H1 (cell line): ENCODE measurements around the gene CXCR4. TPM values are rescaled to one million over a fixed set of nuclear protein-coding genes. Genes with fewer than 3 reads are reported as not detected.

Source experiments
- CTCF ChIA-PET: fragments of 300-600 bp; sonication (Branson Sonifier 250); formaldehyde crosslinking; loops from one replicate; lab custom pipeline; 2021; ENCODE audit not compliant: partially characterized antibody; lab: Charles Lee
- POLR2A ChIA-PET: fragments of 300-600 bp; sonication (Branson Sonifier 250); formaldehyde crosslinking; loops from one replicate; lab custom pipeline; 2021; ENCODE audit warnings: inconsistent platforms; ENCODE audit not compliant: partially characterized antibody; lab: Charles Lee
- DNase-seq, 2 experiments: peaks; one replicate each; pipeline versions ENCODE4 v3.0.0 to v3.0.0-alpha.2; 2010 to 2022; ENCODE audit warnings: low spot score in 2 of 2, low read depth in 1 of 2, mixed read lengths in 1 of 2
- FAIRE-seq: peaks from 2 replicates; lab custom pipeline; 2011; peaks lifted over from hg19 to GRCh38; lab: Jason Lieb, UNC
- H2AFZ ChIP-seq: 2 replicates; pipeline ENCODE4 v1.8.1; 2012; ENCODE audit warnings: low read length, inconsistent platforms
- H2AK5ac ChIP-seq: 2 replicates; pipeline ENCODE4 v1.6.1; 2013; ENCODE audit warnings: low read depth, low read length
- H2BK120ac ChIP-seq: replicated peaks from 2 replicates; pipeline ENCODE3; 2013; ENCODE audit warnings: low read depth, low read length, inconsistent platforms
- H2BK12ac ChIP-seq: 2 replicates; pipeline ENCODE4 v1.6.1; 2013; ENCODE audit warnings: low read depth, low read length
- H2BK15ac ChIP-seq: 2 replicates; pipeline ENCODE4 v1.6.1; 2013; ENCODE audit warnings: low read length
- H2BK20ac ChIP-seq: 2 replicates; pipeline ENCODE4 v1.6.1; 2013; ENCODE audit warnings: low read length
- H2BK5ac ChIP-seq: 2 replicates; pipeline ENCODE4 v1.6.1; 2013; ENCODE audit warnings: low read depth, low read length
- H3K14ac ChIP-seq: 2 replicates; pipeline ENCODE4 v1.6.1; 2013; ENCODE audit warnings: inconsistent platforms; ENCODE audit not compliant: insufficient read length
- H3K18ac ChIP-seq: 2 replicates; pipeline ENCODE4 v1.6.1; 2013; ENCODE audit warnings: low read length; ENCODE audit errors: extremely low read depth
- H3K23ac ChIP-seq: 2 replicates; pipeline ENCODE4 v1.6.1; 2013; ENCODE audit warnings: inconsistent platforms; ENCODE audit not compliant: insufficient read length
- H3K23me2 ChIP-seq: 2 replicates; pipeline ENCODE4 v1.6.1; 2013; ENCODE audit warnings: low read depth, low read length
- H3K27ac ChIP-seq: 2 replicates; pipeline ENCODE4 v1.6.1; 2011; ENCODE audit warnings: low read depth, low read length, inconsistent platforms
- H3K27me3 ChIP-seq, 4 experiments: replicated peaks in 1 of 4; 1 replicate in 1 of 4; 2 replicates in 3 of 4; pipeline versions ENCODE4 v1.6.1 to v1.8.1; 2011 to 2013; ENCODE audit warnings: low read length in 3 of 4, mild to moderate bottlenecking in 3 of 4, inconsistent platforms in 2 of 4, mixed read lengths in 2 of 4, moderate library complexity in 1 of 4; ENCODE audit not compliant: control insufficient read depth in 3 of 4, insufficient read depth in 3 of 4; ENCODE audit errors: extremely low read depth in 1 of 4
- H3K36me3 ChIP-seq, 4 experiments: 2 replicates each; pipeline versions ENCODE4 v1.6.1 to v1.8.1; 2011 to 2013; ENCODE audit warnings: mild to moderate bottlenecking in 4 of 4, low read length in 3 of 4, moderate library complexity in 2 of 4, control low read depth in 1 of 4, inconsistent platforms in 1 of 4; ENCODE audit not compliant: insufficient read depth in 4 of 4, control insufficient read depth in 2 of 4
- H3K4ac ChIP-seq: replicated peaks from 2 replicates; pipeline ENCODE3; 2013; ENCODE audit warnings: low read length, low read depth, mixed read lengths, inconsistent platforms; ENCODE audit not compliant: insufficient read length
- H3K4me1 ChIP-seq, 4 experiments: replicated peaks in 1 of 4; 1 replicate in 1 of 4; 2 replicates in 3 of 4; pipeline versions ENCODE4 v1.6.1 to v1.8.1; 2011 to 2013; ENCODE audit warnings: low read length in 3 of 4, inconsistent platforms in 2 of 4, mixed read lengths in 1 of 4; ENCODE audit not compliant: insufficient read depth in 4 of 4, control insufficient read depth in 3 of 4
- H3K4me2 ChIP-seq, 2 experiments: 2 replicates each; pipeline versions ENCODE4 v1.6.1 to v1.8.1; 2011 to 2013; ENCODE audit warnings: low read depth in 2 of 2, low read length in 2 of 2, control low read depth in 1 of 2, inconsistent platforms in 1 of 2, mild to moderate bottlenecking in 1 of 2; ENCODE audit not compliant: insufficient read depth in 1 of 2
- H3K4me3 ChIP-seq, 4 experiments: fragments of 200-600, 300-600 bp in 1 of 4; sonication (generic), shearing (Covaris generic), sonication (Bioruptor Twin) in 1 of 4; 2 replicates each; pipeline versions ENCODE4 v1.5.1 to v1.8.1; 2011 to 2016; ENCODE audit warnings: low read length in 4 of 4, low read depth in 3 of 4, control low read depth in 2 of 4, inconsistent platforms in 2 of 4, mild to moderate bottlenecking in 2 of 4, mixed read lengths in 1 of 4, moderate library complexity in 1 of 4; ENCODE audit not compliant: insufficient read depth in 2 of 4; ENCODE audit errors: extremely low read depth in 1 of 4
- H3K56ac ChIP-seq: replicated peaks from 2 replicates; pipeline ENCODE3; 2013; ENCODE audit warnings: low read depth, mild to moderate bottlenecking, mixed read lengths, low read length, inconsistent platforms; ENCODE audit not compliant: insufficient read length
- H3K79me1 ChIP-seq: 2 replicates; pipeline ENCODE4 v1.6.1; 2013; ENCODE audit warnings: low read depth, low read length, control low read depth
- H3K79me2 ChIP-seq, 2 experiments: 2 replicates each; pipeline versions ENCODE4 v1.6.1 to v1.8.1; 2012 to 2013; ENCODE audit warnings: low read length in 2 of 2, mild to moderate bottlenecking in 2 of 2, inconsistent platforms in 1 of 2; ENCODE audit not compliant: insufficient read depth in 2 of 2, control insufficient read depth in 1 of 2
- H3K9ac ChIP-seq, 4 experiments: replicated peaks in 1 of 4; 1 replicate in 1 of 4; 2 replicates in 3 of 4; pipeline versions ENCODE4 v1.6.1 to v1.8.1; 2011 to 2013; ENCODE audit warnings: low read depth in 3 of 4, low read length in 3 of 4, control low read depth in 2 of 4, mild to moderate bottlenecking in 2 of 4, moderate library complexity in 2 of 4, inconsistent platforms in 1 of 4; ENCODE audit errors: extremely low read depth in 1 of 4
- H3K9me3 ChIP-seq, 2 experiments: 2 replicates each; pipeline versions ENCODE4 v1.6.1 to v1.8.1; 2012 to 2013; ENCODE audit warnings: mild to moderate bottlenecking in 2 of 2, moderate library complexity in 2 of 2, control low read depth in 1 of 2, inconsistent platforms in 1 of 2, low read depth in 1 of 2, low read length in 1 of 2, mixed read lengths in 1 of 2; ENCODE audit not compliant: insufficient read depth in 2 of 2
- H4K20me1 ChIP-seq, 2 experiments: replicated peaks in 1 of 2; 2 replicates each; pipeline versions ENCODE3 to v1.8.1; 2011 to 2013; ENCODE audit warnings: inconsistent platforms in 2 of 2, low read length in 2 of 2, mild to moderate bottlenecking in 1 of 2; ENCODE audit not compliant: insufficient read depth in 2 of 2, control insufficient read depth in 1 of 2
- H4K5ac ChIP-seq: 2 replicates; pipeline ENCODE4 v1.6.1; 2013; ENCODE audit warnings: low read length, low read depth, mixed read lengths, inconsistent platforms; ENCODE audit not compliant: insufficient read length
- H4K8ac ChIP-seq: 2 replicates; pipeline ENCODE4 v1.8.0; 2013; ENCODE audit warnings: mild to moderate bottlenecking, moderate library complexity, low read length, inconsistent platforms; ENCODE audit not compliant: insufficient read depth; ENCODE audit errors: extremely low read depth
- H4K91ac ChIP-seq: replicated peaks from 2 replicates; pipeline ENCODE3; 2013; ENCODE audit warnings: low read length, mixed read lengths, inconsistent platforms; ENCODE audit not compliant: insufficient read length
- ASH2L ChIP-seq: fragments of 200-600, 300-600 bp; sonication (generic); IDR thresholded peaks from one replicate; pipeline ENCODE4 v1.7.1; 2017; ENCODE audit warnings: low read length
- BRCA1 ChIP-seq: IDR thresholded peaks from 2 replicates; pipeline ENCODE4 v1.6.1; 2012; ENCODE audit warnings: low read depth, low read length, improper control_type of control experiment
- CBX5 ChIP-seq: fragments of 300-800, 300-1000 bp; sonication (generic); IDR thresholded peaks from 2 replicates; pipeline ENCODE4 v1.7.1; 2016; ENCODE audit warnings: antibody characterized with exemption, low read length, low read depth
- CHD2 ChIP-seq: IDR thresholded peaks from 2 replicates; pipeline ENCODE4 v1.6.1; 2012; ENCODE audit warnings: low read length, improper control_type of control experiment
- EGR1 ChIP-seq: IDR thresholded peaks from 2 replicates; pipeline ENCODE4 v1.6.1; 2011; ENCODE audit warnings: low read depth, low read length, borderline replicate concordance
- FOSL1 ChIP-seq: IDR thresholded peaks from 2 replicates; pipeline ENCODE4 v1.6.1; 2011; ENCODE audit warnings: mild to moderate bottlenecking, low read depth, low read length, moderate library complexity; ENCODE audit not compliant: insufficient read depth
- GTF2F1 ChIP-seq: IDR thresholded peaks from 2 replicates; pipeline ENCODE4 v1.6.1; 2012; ENCODE audit warnings: low read depth, low read length, improper control_type of control experiment, borderline replicate concordance
- HDAC6 ChIP-seq: IDR thresholded peaks from one replicate; pipeline ENCODE4 v1.7.1; 2012; ENCODE audit warnings: low read depth, mild to moderate bottlenecking, inconsistent platforms, low read length, moderate library complexity
- JUN ChIP-seq: IDR thresholded peaks from 2 replicates; pipeline ENCODE4 v1.6.1; 2011; ENCODE audit warnings: low read depth, mild to moderate bottlenecking, improper control_type of control experiment, low read length
- PHF8 ChIP-seq: fragments of 200-600 bp; sonication (generic); conservative IDR thresholded peaks from 2 replicates; pipeline ENCODE4 v1.7.1; 2012; ENCODE audit warnings: low read depth, mild to moderate bottlenecking, inconsistent platforms, low read length, moderate library complexity
- POLR2AphosphoS5 ChIP-seq: IDR thresholded peaks from 2 replicates; pipeline ENCODE4 v1.6.1; 2011; ENCODE audit warnings: low read depth, low read length
- RFX5 ChIP-seq: IDR thresholded peaks from 2 replicates; pipeline ENCODE4 v1.6.1; 2011; ENCODE audit warnings: low read depth, low read length, improper control_type of control experiment, borderline replicate concordance
- RXRA ChIP-seq: IDR thresholded peaks from 2 replicates; pipeline ENCODE4 v1.6.1; 2011; ENCODE audit warnings: low read depth, mild to moderate bottlenecking, low read length, moderate library complexity; ENCODE audit not compliant: insufficient read depth
- polyA plus RNA-seq, 7 experiments: library from polyadenylated mRNA; depleted of rRNA in 3 of 7; stranded (reverse) in 5 of 7; unstranded in 2 of 7; fragments of >200 nt in 5 of 7; fragments of 200-250 nt in 2 of 7; gene quantifications; 1 replicate in 5 of 7; 2 replicates in 1 of 7; 4 replicates in 1 of 7; pipeline versions ENCODE4 v1.2.1 to v1.2.3, GENCODE V29; 2011 to 2013; ENCODE audit warnings: missing spikeins in 2 of 7, mixed read lengths in 2 of 7
- total RNA-seq: library from RNA; stranded (reverse); fragmentation: NEBNext Ultra II Directional; extraction: Animal tissue kit (Norgen Biotek cat#: 25700); gene quantifications from 2 replicates; pipeline ENCODE4 v1.2.1, GENCODE V29; 2021
- TF ChIP-seq, protein P1 (sequence below): IDR thresholded peaks from 2 replicates; pipeline ENCODE4 v1.6.1; 2012; ENCODE audit warnings: low read length, inconsistent platforms
- TF ChIP-seq, protein P2 (sequence below): IDR thresholded peaks from 2 replicates; pipeline ENCODE4 v1.6.1; 2012; ENCODE audit warnings: inconsistent platforms

CXCR4 gene
- total and polyA plus RNA-seq, 2 of the 8 experiments (the other 6 are each of a cell fraction or from before 2014, with no cell fraction given): 1.8 to 2.8 TPM

DNA sequence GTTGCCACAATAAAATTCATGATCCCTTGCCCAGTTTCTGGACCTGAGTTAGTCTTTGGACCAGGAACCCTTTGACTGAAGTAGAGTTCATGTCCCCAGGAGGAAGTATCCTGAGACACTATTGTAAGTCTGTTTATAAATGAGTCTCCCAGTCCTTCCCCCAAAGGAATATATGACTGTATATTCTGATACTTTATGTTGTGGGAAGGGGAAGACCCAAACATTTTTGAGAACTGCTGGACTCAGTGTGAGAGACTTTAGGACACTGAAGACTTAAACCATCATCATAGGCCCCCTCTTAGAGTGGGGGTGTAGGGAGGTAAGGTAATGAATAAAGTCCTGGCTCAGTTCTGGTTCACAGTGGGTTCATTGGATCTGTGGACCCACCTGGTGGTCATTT, 28.6 kb upstream of the CXCR4 start:
- no peak for FAIRE-seq
- Histone ChIP-seq H3K9ac (no peak overlapping the region), H3K79me2 (no peaks in the 10 kb centered on the region), H3K4me3 (no peak overlapping the region), H3K27ac (no peak overlapping the region), H3K56ac (no peak overlapping the region), H2BK15ac (no peak overlapping the region), H4K5ac (no peak overlapping the region), H3K79me1 (no peaks in the 10 kb centered on the region; the same call in 1 of the 2 replicates), H2AK5ac (no peak overlapping the region), H2BK120ac (no peak overlapping the region), H2BK12ac (no peak overlapping the region), H2BK5ac (no peak overlapping the region), H3K23ac (no peak overlapping the region), H3K23me2 (no peaks in the 10 kb centered on the region), H3K4me2 (no peak overlapping the region), H2BK20ac (no peak overlapping the region), H3K9me3 (no peaks in the 10 kb centered on the region), H3K18ac (no peak overlapping the region), H3K4me1 (no peaks in the 10 kb centered on the region; a peak in 2 of 7 replicates), H2AFZ (no peak overlapping the region), H3K14ac (no peak overlapping the region), H4K91ac (no peak overlapping the region), H3K36me3 (no peaks in the 10 kb centered on the region), H3K4ac (no peak overlapping the region), H4K20me1 (no peaks in the 10 kb centered on the region), H4K8ac (no peak overlapping the region), H3K27me3 (no peaks in the 10 kb centered on the region)
- CTCF ChIA-PET: no interaction called here
- POLR2A ChIA-PET: no interaction called here
- no peak for DNase-seq
- TF ChIP-seq, protein P1, sequence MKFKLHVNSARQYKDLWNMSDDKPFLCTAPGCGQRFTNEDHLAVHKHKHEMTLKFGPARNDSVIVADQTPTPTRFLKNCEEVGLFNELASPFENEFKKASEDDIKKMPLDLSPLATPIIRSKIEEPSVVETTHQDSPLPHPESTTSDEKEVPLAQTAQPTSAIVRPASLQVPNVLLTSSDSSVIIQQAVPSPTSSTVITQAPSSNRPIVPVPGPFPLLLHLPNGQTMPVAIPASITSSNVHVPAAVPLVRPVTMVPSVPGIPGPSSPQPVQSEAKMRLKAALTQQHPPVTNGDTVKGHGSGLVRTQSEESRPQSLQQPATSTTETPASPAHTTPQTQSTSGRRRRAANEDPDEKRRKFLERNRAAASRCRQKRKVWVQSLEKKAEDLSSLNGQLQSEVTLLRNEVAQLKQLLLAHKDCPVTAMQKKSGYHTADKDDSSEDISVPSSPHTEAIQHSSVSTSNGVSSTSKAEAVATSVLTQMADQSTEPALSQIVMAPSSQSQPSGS: no peak
- TF ChIP-seq JUN (no peak), GTF2F1 (no peak), PHF8 (no peak), ASH2L (no peak), CHD2 (no peak), BRCA1 (no peak), RXRA (no peak), POLR2AphosphoS5 (no peak), RFX5 (no peak), HDAC6 (no peak), FOSL1 (no peak), CBX5 (no peak), EGR1 (no peak)
- TF ChIP-seq, protein P2, sequence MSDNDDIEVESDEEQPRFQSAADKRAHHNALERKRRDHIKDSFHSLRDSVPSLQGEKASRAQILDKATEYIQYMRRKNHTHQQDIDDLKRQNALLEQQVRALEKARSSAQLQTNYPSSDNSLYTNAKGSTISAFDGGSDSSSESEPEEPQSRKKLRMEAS: no peak
